Activated CD4-positive, alpha-beta memory T cell treated with anti-CD3 and anti-CD28 coated beads for 36 hours (primary cell): ENCODE data around the gene PKP3. TPM values are rescaled to one million over a fixed set of nuclear protein-coding genes. Genes with fewer than 3 reads are reported as not detected.
"Not testable (repeated sequence)": the region's sequence is repeated elsewhere in the genome, so short reads cannot be mapped to it uniquely, and the experiment has no call there.

Experiments
- CTCF ChIA-PET: fragments of 350-600 bp; sonication (Branson Sonifier 250); formaldehyde crosslinking; loops from one replicate; lab custom pipeline; 2021; ENCODE audit warnings: antibody characterized with exemption, inconsistent platforms; lab: Charles Lee
- POLR2A ChIA-PET: fragments of 350-600 bp; sonication (Branson Sonifier 250); formaldehyde crosslinking; loops from one replicate; lab custom pipeline; 2021; ENCODE audit warnings: antibody characterized with exemption; lab: Charles Lee
- DNase-seq: peaks from one replicate; pipeline ENCODE4 v3.0.0-alpha.2; 2020
- H3K27ac Mint-ChIP-seq: one replicate; pipeline ENCODE4 v1.8.0; 2021; ENCODE audit warnings: mixed read lengths
- H3K27me3 Mint-ChIP-seq: one replicate; pipeline ENCODE4 v1.8.0; 2021; ENCODE audit warnings: mixed read lengths
- H3K36me3 Mint-ChIP-seq: one replicate; pipeline ENCODE4 v1.8.0; 2021; ENCODE audit warnings: mixed read lengths
- H3K4me1 Mint-ChIP-seq: one replicate; pipeline ENCODE4 v1.8.0; 2021; ENCODE audit warnings: low read depth, mixed read lengths
- H3K4me3 Mint-ChIP-seq: one replicate; pipeline ENCODE4 v1.8.0; 2021; ENCODE audit warnings: mild to moderate bottlenecking, mixed read lengths
- H3K9me3 Mint-ChIP-seq: one replicate; pipeline ENCODE4 v1.8.0; 2021; ENCODE audit warnings: mixed read lengths
- intact Hi-C: fragments of 100-400 bp; cut with micrococcal nuclease; formaldehyde crosslinking; loops from one replicate; pipeline ENCODE4 v1.15.1; 2023
- total RNA-seq, 2 experiments: library from RNA; stranded (reverse); gene quantifications; one replicate each; pipeline ENCODE4 v1.2.3, GENCODE V29; 2021

Gene PKP3
- total RNA-seq, 2 experiments from 2014 or later, result 0.40 TPM; not detected in 1

DNA sequence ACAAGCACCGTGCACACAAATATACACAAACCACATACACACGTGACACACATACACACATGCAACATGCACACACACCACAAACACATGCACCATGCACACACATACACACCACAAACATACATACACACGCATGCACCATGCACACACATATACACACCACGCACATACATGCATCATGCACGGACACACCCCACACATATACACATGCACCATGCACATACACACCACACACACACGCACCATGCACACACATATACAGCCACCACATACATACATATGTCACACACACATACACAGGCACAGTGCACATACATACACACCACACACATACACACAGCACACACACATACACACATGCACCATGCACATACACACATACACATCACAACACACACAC, 37.4 kb upstream of the PKP3 start:
- Mint-ChIP-seq H3K36me3 (peaks cover 1% of the 10 kb centered on the region), H3K4me3 (no peak overlapping the region), H3K27ac (no peak overlapping the region), H3K4me1 (peaks cover 29% of the 10 kb centered on the region), H3K27me3 (no peaks in the 10 kb centered on the region), H3K9me3 (peaks cover 5% of the 10 kb centered on the region)
- intact Hi-C loops, result loop anchor here (2.0 to 5.0 kb wide), 3 partner anchors 52 to 149 kb away; partner anchors contain the start of genes BET1L and RIC8A
- no peak for DNase-seq
- ChIA-PET CTCF (interaction anchor here (0.6 to 2.2 kb wide), 6 partner anchors 39 to 150 kb away, joined by 3 to 18 read pairs (median 16); partner anchors contain the start of gene IFITM1), POLR2A (interaction anchor here (1.0 to 3.0 kb wide), 8 partner anchors 27 to 149 kb away, joined by 3 to 47 read pairs (median 9); partner anchors contain the start of genes BET1L and RIC8A)

DNA sequence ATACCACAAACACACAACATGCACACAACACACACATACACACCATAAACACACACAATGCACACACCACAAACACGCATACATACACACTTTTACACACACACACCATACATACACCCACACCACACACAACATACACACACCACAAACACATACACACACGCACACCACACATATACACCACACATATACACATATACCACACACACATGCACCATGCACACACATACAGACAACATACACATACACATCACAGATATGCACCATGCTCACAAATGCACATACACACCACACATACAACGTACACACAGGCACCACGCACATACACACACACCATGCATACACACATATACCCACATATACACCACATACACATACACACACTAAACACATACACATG, 36.4 kb upstream of the PKP3 start:
- POLR2A ChIA-PET, result no interaction called here
- intact Hi-C loops, result loop anchor here (2.0 to 5.0 kb wide), 3 partner anchors 53 to 150 kb away; partner anchors contain the start of genes BET1L and RIC8A
- CTCF ChIA-PET, result no interaction called here

DNA sequence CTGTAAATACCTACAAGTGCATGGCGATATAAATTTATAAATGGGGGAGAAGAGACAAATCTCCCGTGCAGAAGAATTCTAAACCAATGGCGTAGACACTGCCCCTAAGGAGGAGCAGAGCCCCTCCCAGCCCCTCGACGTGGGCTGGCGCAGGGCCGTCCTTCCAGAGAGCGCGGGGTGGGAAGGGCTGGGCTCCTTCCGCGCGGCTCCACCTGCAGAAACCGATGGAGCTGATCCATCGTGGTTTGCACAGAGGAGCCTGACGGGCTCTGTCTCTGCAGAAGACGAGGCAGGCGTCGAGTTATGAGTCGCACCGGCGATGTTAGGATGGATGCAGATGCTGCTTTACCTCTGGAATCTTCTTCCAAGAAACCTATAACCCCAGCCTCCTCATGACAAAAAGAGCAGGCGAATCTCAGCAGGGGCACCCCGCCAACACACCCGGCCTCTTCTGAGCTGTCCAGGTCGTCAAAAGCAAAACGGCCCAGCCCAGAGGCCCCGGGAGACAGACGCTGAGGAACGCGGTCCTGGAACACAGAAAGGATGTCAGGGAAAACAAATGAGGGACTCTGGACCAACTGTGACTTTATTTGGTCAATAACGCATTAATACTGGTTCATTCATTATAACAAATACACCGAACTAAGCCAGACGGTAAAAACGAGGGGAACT, 35.7 kb upstream of the PKP3 start:
- ChIA-PET CTCF (interaction anchor here (0.6 to 1.9 kb wide), 6 partner anchors 33 to 108 kb away, joined by 3 to 12 read pairs (median 3); no protein-coding TSS in a partner anchor), POLR2A (interaction anchor here (1.2 to 1.7 kb wide), 2 partner anchors 42 to 142 kb away, joined by 3 to 6 read pairs; no protein-coding TSS in a partner anchor)
- Mint-ChIP-seq H3K27ac (no peak overlapping the region), H3K27me3 (no peaks in the 10 kb centered on the region), H3K4me3 (no peak overlapping the region), H3K36me3 (peaks cover 1% of the 10 kb centered on the region), H3K9me3 (peaks cover 7% of the 10 kb centered on the region), H3K4me1 (peaks cover 17% of the 10 kb centered on the region)
- DNase-seq, result no peak
- intact Hi-C loops, result loop anchor here (5.0 kb wide), 2 partner anchors 106 to 151 kb away; partner anchors contain the start of genes BET1L and RIC8A

More for the DNA sequence above, 36.4 kb upstream of the PKP3 start:
- no peak overlapping the region for H3K27ac Mint-ChIP-seq
- peaks cover 1% of the 10 kb centered on the region for H3K36me3 Mint-ChIP-seq
- no peak for DNase-seq
- H3K27me3 Mint-ChIP-seq, result no peaks in the 10 kb centered on the region
- peaks cover 24% of the 10 kb centered on the region for H3K4me1 Mint-ChIP-seq
- H3K4me3 Mint-ChIP-seq, result no peak overlapping the region
- H3K9me3 Mint-ChIP-seq, result peaks cover 7% of the 10 kb centered on the region

DNA sequence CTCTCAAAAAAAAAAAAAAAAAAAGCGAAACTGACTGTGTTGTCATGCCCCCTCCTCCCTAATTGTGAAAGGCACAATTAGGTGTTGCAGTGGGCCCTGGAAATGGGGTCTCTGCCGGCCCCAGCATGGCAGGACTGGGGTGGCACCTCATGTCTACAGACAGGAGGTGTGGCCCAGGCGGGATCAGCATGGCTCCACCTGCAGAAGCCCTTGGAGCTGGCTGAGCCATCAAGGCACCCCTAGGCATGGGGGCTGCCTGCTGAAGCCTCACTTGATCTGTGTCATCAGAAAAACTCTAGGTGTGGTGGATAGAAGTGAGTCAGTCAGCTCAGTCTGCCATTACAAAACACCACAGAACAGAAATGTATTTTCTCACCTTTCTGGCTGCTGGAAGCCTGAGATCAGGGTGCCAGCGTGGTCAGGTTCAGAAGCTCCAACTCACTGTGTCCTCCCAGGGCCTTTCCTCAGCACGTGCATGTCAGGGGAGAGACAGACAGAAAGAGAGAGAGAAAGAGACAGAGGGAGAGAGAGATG, 34.8 kb upstream of the PKP3 start:
- Mint-ChIP-seq H3K4me1 (peaks cover 10% of the 10 kb centered on the region), H3K9me3 (peaks cover 7% of the 10 kb centered on the region), H3K27ac (no peak overlapping the region), H3K27me3 (no peaks in the 10 kb centered on the region), H3K36me3 (peaks cover 1% of the 10 kb centered on the region), H3K4me3 (no peak overlapping the region)
- DNase-seq, result peak; percentile 62
- POLR2A ChIA-PET, result interaction anchor here (0.9 to 1.7 kb wide), 3 partner anchors 43 to 152 kb away, joined by 3 to 6 read pairs (median 3); partner anchors contain the start of genes BET1L and RIC8A
- CTCF ChIA-PET, result interaction anchor here (0.6 to 1.9 kb wide), 6 partner anchors 34 to 109 kb away, joined by 3 to 12 read pairs (median 3); no protein-coding TSS in a partner anchor
- intact Hi-C loops, result loop anchor here (5.0 kb wide), 2 partner anchors 107 to 152 kb away; partner anchors contain the start of genes BET1L and RIC8A

DNA sequence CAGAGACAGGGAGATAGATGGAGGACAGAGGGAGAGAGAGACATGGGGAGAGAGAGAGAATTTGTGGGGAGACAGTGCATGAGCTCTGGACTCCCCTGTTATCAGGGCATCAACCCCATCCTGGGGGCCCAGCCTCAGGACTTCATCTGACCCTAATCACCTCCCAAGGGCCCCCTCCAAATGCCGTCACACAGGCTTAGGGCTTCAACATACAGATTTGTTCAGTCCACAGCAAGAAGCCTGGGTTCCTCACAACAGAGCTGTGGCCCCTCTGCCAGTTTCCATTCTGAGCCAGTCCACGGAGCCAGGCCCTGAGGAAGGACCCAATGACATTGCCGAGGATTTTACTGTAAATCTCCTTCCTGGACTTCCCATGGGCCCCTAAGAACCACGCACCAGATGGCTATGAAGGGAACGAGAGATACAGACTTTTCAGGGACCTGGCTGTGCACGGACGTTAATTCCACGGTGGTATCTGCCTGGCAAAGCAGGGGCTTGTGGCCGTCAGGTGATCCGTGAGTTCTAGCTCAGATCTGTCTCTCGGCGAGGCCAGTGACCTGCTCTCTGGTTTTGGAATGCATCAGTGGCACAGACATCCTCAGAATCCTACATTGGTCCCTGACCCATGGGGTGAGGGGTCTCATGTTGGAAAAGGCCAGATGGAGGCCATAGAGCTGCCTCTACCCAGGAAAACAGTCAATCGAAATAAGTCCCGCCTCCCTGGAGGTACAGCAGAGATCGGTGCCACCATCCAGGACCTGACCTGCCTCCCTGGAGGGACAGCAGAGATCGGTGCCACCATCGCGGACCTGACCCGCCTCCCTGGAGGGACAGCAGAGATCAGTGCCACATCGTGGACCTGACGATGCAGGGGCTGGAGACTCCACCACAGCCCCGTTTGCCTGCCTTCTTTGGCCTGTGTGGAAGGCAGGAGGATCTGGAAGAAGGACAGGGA, 33.4 kb upstream of the PKP3 start:
- POLR2A ChIA-PET, result no interaction called here
- H3K27ac Mint-ChIP-seq, result no peak overlapping the region

DNA sequence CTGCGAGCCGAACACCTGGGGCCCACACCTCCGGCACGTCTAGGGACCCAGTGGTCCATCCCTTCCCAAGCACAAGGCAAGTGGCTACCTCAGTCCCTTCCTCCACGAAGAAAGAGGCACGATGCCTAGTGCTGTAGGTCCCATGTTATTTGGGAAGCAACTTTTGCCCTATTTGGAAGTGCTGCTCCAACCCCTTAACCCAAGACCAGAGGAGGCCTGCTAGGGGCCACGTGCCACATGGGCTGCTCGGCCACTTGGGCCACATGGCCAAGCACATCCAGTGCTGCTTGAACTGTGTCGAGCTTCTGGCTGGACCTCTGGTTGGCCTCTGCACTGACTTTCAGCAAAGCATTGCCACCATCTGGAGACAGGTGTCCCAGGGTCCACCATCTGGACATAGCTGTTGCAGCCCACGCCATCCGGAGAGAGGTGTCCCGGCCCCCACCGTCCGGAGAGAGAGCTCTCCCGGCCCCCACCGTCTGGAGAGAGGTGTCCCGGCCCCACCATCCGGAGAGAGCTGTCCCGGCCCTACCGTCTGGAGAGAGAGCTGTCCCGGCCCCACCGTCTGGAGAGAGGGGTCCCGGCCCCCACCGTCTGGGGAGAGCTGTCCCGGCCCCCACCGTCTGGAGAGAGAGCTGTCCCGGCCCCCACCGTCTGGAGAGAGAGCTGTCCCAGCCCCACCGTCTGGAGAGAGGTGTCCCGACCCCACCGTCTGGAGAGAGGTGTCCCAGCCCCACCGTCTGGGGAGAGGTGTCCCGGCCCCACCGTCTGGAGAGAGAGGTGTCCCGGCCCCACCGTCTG, 31.2 kb upstream of the PKP3 start:
- Mint-ChIP-seq H3K9me3 (peaks cover 7% of the 10 kb centered on the region), H3K4me3 (no peak overlapping the region), H3K27ac (no peak overlapping the region), H3K27me3 (peaks cover 15% of the 10 kb centered on the region), H3K4me1 (peaks cover 3% of the 10 kb centered on the region), H3K36me3 (no peaks in the 10 kb centered on the region)
- ChIA-PET CTCF (interaction anchor here (0.6 to 4.3 kb wide), 11 partner anchors 16 to 163 kb away, joined by 3 to 46 read pairs (median 5); partner anchors contain the start of genes ANO9, BET1L, IFITM2 and RIC8A), POLR2A (no interaction called here)
- intact Hi-C loops, result no loop called here
- no peak for DNase-seq

More for the DNA sequence above, 33.4 kb upstream of the PKP3 start:
- Mint-ChIP-seq H3K9me3 (peaks cover 7% of the 10 kb centered on the region), H3K27me3 (peaks cover 6% of the 10 kb centered on the region), H3K4me1 (peaks cover 3% of the 10 kb centered on the region), H3K36me3 (no peaks in the 10 kb centered on the region), H3K4me3 (no peak overlapping the region)
- CTCF ChIA-PET, result interaction anchor here (0.7 to 4.3 kb wide), 4 partner anchors 55 to 154 kb away, joined by 3 to 46 read pairs (median 5); partner anchors contain the start of genes BET1L, IFITM2 and RIC8A
- intact Hi-C loops, result no loop called here
- no peak for DNase-seq

DNA sequence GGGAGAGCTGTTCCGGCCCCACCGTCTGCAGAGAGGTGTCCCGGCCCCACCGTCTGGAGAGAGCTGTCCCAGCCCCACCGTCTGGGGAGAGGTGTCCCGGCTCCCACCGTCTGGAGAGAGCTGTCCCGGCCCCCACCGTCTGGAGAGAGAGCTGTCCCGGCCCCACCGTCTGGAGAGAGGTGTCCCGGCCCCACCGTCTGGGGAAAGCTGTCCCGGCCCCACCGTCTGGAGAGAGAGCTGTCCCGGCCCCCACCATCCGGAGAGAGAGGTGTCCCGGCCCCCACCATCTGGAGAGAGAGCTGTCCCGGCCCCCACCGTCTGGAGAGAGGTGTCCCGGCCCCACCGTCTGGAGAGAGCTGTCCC, 30.6 kb upstream of the PKP3 start:
- peaks cover 21% of the 10 kb centered on the region for H3K27me3 Mint-ChIP-seq
- CTCF ChIA-PET, result interaction anchor here (0.6 to 4.3 kb wide), 9 partner anchors 46 to 164 kb away, joined by 3 to 46 read pairs (median 4); partner anchors contain the start of genes ANO9 and IFITM2
- H3K9me3 Mint-ChIP-seq, POLR2A ChIA-PET, DNase-seq, H3K4me3 Mint-ChIP-seq, H3K36me3 Mint-ChIP-seq, intact Hi-C loops, H3K27ac Mint-ChIP-seq, H3K4me1 Mint-ChIP-seq: not testable (repeated sequence)

DNA sequence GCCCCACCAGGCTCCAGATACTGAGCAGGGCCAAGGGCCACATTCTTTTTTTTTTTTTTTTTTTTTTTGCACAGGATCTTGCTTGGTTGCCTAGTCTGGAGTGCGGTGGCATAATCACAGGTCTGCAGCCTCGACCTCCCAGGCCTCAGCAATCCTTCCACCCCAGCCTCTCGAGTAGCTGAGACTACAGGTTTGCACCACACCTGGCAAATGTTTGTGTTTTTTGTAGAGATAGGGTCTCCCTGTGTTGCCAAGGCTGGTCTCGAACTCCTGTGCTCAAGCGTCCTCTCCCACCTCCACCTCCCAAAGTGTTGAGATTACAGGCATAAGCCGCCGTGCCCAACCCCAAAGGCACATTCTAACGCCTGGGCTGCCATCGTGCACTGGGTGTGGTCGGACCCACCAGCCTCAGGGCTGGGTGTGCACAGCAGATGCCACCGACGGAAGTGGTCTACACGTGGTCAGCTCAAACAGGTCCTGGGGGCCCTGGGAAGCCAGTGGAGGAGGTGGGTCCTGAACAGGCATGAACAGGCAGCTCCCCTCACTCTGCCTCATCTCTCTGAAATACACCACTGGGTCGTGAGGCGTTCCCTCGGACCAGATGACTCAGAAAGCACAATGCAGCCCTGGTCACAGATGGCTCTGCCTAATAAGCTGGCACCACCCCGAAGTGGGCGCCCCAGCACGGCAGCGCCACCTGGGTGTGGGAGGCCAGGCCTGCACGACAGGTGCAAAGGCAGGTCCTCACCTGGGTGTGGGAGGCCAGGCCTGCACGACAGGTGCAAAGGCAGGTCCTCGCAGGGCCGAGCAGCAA, 29.9 kb upstream of the PKP3 start:
- peaks cover 24% of the 10 kb centered on the region for H3K27me3 Mint-ChIP-seq
- peaks cover 7% of the 10 kb centered on the region for H3K9me3 Mint-ChIP-seq
- peaks cover 8% of the 10 kb centered on the region for H3K4me1 Mint-ChIP-seq
- peak; percentile 69 for DNase-seq
- peaks cover 1% of the 10 kb centered on the region for H3K36me3 Mint-ChIP-seq
- no peak overlapping the region for H3K4me3 Mint-ChIP-seq
- H3K27ac Mint-ChIP-seq, result no peak overlapping the region
- CTCF ChIA-PET, result interaction anchor here (0.6 to 4.3 kb wide), 10 partner anchors 12 to 164 kb away, joined by 3 to 46 read pairs (median 4); partner anchors contain the start of genes BET1L, IFITM2 and RIC8A
- intact Hi-C loops, result no loop called here
- POLR2A ChIA-PET, result no interaction called here

DNA sequence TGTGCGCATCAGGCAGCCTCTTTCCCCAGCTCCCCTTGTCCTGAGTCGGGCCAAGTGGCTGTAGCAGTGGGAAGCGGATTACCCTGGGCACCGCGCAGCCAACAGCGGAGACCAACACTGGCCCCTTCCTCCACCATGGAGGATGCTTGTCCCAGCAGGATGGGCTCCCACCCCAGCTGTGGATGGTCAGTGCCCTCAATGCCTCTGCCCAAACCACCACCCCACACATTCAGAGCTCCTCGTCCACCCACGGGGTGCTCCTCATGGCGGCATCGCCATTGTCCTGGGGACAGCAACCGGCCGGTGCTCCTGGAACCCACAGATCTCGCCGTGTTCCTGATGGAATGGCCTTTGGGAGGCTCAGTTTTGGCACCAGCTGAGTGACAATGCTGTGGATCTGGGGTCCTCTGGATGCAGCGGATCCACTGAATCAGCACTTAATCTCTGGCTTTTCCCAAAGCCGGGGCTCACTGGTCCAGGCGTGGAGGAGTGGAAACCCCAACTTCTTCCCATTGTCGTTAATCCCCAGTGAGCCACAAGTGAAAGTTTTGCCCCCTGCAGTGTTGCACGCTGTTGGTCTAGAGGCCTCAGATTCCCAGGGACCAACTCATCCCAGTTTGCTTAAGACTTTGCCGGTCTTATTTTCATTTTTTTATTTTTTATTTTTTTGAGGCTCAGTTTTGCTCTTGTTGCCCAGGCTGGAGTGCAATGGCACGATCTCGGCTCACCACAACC, 28.9 kb upstream of the PKP3 start:
- Mint-ChIP-seq H3K27me3 (peaks cover 26% of the 10 kb centered on the region), H3K27ac (no peak overlapping the region), H3K4me1 (peaks cover 8% of the 10 kb centered on the region), H3K4me3 (no peak overlapping the region), H3K9me3 (peaks cover 7% of the 10 kb centered on the region), H3K36me3 (peaks cover 1% of the 10 kb centered on the region)
- no peak for DNase-seq
- ChIA-PET POLR2A (no interaction called here), CTCF (interaction anchor here (0.7 to 4.3 kb wide), 5 partner anchors 13 to 158 kb away, joined by 3 to 46 read pairs (median 4); partner anchors contain the start of genes BET1L, IFITM2 and RIC8A)
- intact Hi-C loops, result no loop called here
